RWPE1 (cell line): ENCODE data around the gene BUB1B.

Experiments
- CTCF ChIA-PET: fragments of 350-600 bp; sonication (Branson Sonifier 250); formaldehyde crosslinking; extraction: SDS; loops from one replicate; lab custom pipeline; 2021; lab: Yijun Ruan, JAX
- POLR2A ChIA-PET: fragments of 400-600 bp; formaldehyde crosslinking; extraction: SDS; loops from one replicate; lab custom pipeline; 2020; ENCODE audit warnings: antibody characterized with exemption; ENCODE audit not compliant: low non-redundant PET; lab: Yijun Ruan, JAX
- DNase-seq: peaks from one replicate; pipeline ENCODE4 v3.0.0; 2012; ENCODE audit warnings: low spot score
- H3K27ac ChIP-seq: fragments of 450-650 bp; 2 replicates; pipeline ENCODE4 v1.5.1; 2017
- TF ChIP-seq, protein P1 (sequence below): fragments of 450-650 bp; conservative IDR thresholded peaks from 2 replicates; pipeline ENCODE4 v1.5.1; 2017; ENCODE audit warnings: low read depth, mild to moderate bottlenecking

Gene BUB1B

DNA sequence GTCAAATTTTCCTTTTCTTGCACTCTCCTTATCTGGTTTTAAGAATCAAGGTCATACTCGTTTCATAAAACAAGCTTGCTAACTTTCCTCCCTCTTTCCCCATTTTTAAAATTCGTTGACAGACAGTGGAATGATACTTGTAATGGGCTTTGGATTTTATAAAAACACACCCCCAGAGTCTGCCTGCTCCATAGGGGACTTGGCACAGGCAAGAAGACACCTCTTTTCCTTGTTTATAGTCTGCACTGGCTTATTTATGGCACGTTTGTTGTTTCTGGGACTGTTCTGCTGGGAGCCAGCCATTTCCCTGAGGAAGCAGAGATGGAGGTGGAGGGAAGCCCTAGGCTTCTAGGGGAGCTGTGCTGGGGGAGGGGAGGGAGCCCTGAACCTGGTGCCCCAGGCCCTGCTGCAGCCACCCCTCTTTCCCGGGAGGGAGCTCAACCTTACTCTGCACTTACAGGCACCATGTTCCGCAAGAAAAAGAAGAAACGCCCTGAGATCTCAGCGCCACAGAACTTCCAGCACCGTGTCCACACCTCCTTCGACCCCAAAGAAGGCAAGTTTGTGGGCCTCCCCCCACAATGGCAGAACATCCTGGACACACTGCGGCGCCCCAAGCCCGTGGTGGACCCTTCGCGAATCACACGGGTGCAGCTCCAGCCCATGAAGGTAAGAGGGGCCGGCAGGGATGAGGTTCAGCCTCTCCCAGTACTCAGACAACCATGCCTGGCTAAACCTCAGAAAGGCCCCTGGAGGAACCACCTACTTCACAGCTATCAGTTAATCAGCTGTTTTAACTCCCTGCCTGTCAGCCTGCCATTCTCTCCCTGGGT is 103.7 kb downstream of the BUB1B start:
- TF ChIP-seq, protein P1, sequence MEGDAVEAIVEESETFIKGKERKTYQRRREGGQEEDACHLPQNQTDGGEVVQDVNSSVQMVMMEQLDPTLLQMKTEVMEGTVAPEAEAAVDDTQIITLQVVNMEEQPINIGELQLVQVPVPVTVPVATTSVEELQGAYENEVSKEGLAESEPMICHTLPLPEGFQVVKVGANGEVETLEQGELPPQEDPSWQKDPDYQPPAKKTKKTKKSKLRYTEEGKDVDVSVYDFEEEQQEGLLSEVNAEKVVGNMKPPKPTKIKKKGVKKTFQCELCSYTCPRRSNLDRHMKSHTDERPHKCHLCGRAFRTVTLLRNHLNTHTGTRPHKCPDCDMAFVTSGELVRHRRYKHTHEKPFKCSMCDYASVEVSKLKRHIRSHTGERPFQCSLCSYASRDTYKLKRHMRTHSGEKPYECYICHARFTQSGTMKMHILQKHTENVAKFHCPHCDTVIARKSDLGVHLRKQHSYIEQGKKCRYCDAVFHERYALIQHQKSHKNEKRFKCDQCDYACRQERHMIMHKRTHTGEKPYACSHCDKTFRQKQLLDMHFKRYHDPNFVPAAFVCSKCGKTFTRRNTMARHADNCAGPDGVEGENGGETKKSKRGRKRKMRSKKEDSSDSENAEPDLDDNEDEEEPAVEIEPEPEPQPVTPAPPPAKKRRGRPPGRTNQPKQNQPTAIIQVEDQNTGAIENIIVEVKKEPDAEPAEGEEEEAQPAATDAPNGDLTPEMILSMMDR = no peak
- ChIA-PET POLR2A (no interaction called here), CTCF (interaction anchor here (0.6 to 2.4 kb wide), 3 partner anchors 10 to 205 kb away, joined by 3 to 11 read pairs (median 7); no protein-coding TSS in a partner anchor)
- H3K27ac ChIP-seq = peak overlapping the region; percentile 89
- DNase-seq = no peak

DNA sequence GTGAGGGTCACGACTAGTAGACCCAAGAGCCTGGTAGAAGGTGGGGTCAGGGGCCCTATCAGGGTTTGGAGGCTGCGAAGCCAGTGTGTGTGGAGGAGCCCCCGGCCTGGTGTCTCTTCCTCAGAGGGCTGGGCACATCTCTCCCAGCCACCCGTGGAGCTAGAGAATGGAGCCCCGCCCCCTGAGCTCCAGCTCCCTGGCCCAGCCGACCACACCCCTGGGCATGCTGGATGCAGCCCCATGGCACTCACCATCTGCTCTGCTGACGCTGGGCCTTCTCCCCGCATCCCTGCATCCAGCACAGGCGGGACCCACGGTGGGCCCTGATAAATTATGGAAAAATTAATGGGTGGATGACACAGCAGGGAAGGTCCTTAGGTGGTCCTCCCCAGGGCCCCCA is 104.5 kb downstream of the BUB1B start:
- peak overlapping the region; percentile 89 for H3K27ac ChIP-seq
- TF ChIP-seq, protein P1 = no peak
- no peak for DNase-seq
- ChIA-PET CTCF (interaction anchor here (1.3 kb wide), 1 partner anchor 9 kb away, joined by 6 read pairs; no protein-coding TSS in a partner anchor), POLR2A (no interaction called here)

DNA sequence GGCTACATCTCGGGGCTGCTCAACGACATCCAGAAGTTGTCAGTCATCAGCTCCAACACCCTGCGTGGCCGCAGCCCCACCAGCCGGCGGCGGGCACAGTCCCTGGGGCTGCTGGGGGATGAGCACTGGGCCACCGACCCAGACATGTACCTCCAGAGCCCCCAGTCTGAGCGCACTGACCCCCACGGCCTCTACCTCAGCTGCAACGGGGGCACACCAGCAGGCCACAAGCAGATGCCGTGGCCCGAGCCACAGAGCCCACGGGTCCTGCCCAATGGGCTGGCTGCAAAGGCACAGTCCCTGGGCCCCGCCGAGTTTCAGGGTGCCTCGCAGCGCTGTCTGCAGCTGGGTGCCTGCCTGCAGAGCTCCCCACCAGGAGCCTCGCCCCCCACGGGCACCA is 105.0 kb downstream of the BUB1B start:
- H3K27ac ChIP-seq = peak overlapping the region; percentile 89
- ChIA-PET POLR2A (no interaction called here), CTCF (interaction anchor here (1.3 kb wide), 1 partner anchor 9 kb away, joined by 6 read pairs; no protein-coding TSS in a partner anchor)
- no peak for DNase-seq
- TF ChIP-seq, protein P1 = no peak

DNA sequence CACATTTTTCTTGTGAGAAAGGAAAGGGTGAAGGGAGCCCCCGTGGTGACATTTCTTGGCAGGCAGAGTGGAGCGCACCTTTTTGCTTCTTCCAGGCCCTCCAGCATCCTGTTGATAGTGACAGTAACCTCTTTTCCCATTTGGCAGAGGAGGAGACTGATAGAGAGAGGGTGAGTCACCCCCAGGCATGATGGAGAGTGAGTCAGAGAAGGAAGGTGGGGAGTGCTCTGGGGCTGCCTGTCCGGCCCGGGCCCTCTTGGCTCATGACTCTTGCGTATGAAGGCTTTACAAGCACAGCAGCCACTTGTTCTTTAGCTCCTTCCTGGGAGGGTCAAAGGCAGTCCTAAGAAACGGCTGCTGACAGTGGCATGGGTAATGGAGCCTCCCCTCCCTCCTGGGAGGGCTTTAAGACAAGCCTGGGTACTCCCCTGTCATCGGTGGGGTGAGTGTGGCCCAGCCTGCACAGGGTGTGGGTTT is 106.0 kb downstream of the BUB1B start:
- ChIA-PET CTCF (interaction anchor here (0.7 to 1.3 kb wide), 2 partner anchors 12 to 1567 kb away, joined by 3 to 4 read pairs; no protein-coding TSS in a partner anchor), POLR2A (no interaction called here)
- peak overlapping the region; percentile 89 for H3K27ac ChIP-seq
- DNase-seq = peak; percentile 98
- TF ChIP-seq, protein P1 = no peak

DNA sequence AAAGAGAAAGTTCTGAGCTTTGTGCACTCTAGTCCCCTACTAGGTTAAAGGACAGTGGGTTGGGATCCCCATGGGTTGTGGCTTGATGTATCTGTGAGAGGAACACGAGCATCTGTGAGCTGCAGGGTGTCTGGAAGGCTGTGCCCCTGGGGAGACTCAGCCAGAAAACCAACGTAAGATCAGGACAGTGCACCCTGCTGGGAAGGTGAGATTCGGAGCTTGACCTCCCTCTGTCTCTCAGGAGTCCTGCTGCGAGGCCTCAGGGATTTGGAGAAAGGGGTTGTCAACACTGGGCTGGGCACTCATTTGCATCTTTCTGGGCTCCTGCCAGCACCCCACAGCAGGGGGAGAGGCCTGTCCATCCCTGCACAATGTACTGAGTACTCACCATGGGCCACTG is 106.8 kb downstream of the BUB1B start:
- TF ChIP-seq, protein P1 = no peak
- no peak for DNase-seq
- H3K27ac ChIP-seq = peak overlapping the region; percentile 89
- ChIA-PET CTCF (interaction anchor here (0.7 to 1.3 kb wide), 3 partner anchors 12 to 1568 kb away, joined by 3 to 4 read pairs (median 4); no protein-coding TSS in a partner anchor), POLR2A (no interaction called here)

DNA sequence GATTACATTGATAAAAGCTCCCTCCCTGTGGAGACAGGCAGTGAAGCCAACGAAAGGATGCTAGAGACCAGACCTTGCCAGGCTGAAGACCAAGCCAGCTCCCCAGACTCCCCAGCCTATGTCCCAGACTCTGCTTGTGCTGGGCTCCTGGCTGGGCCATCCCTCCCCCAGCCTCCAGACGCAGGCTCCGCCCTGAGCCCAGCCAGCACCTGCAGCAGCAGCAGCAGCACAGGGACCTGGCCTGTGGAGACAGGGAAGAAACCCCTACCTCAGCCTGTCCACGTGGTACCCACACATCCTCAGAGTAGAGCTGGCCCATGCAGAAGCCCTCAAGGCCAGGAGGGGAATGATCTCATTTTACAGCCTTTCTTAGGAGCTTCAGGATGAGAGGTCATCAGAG is 108.7 kb downstream of the BUB1B start:
- ChIA-PET POLR2A (no interaction called here), CTCF (interaction anchor here (0.6 to 7.0 kb wide), 4 partner anchors 52 to 99 kb away, joined by 3 to 112 read pairs (median 4); no protein-coding TSS in a partner anchor)
- DNase-seq = no peak
- TF ChIP-seq, protein P1 = no peak
- H3K27ac ChIP-seq = no peak overlapping the region
